ENCODE results near the gene PDS5B.

DNA sequence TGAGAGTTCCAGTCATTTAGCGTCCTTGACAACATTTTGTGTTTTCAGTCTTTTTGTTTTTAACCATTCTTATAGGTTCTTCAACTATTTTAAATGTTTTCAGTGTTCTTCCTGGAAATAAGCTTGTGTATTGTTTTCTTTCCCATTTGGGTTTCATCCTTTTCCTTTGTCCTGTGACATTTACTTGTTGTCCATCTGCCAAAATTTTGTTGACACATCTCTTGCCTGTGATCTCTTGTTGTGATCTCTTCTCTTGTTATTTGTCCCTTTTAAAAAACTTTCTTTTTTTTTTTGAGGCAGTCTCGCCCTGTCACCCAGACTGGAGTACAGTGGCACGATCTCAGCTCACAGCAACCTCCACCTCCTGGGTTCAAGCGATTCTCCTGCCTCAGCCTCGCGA, 96.5 kb downstream of the PDS5B start:
- TF ChIP-seq, protein P1, sequence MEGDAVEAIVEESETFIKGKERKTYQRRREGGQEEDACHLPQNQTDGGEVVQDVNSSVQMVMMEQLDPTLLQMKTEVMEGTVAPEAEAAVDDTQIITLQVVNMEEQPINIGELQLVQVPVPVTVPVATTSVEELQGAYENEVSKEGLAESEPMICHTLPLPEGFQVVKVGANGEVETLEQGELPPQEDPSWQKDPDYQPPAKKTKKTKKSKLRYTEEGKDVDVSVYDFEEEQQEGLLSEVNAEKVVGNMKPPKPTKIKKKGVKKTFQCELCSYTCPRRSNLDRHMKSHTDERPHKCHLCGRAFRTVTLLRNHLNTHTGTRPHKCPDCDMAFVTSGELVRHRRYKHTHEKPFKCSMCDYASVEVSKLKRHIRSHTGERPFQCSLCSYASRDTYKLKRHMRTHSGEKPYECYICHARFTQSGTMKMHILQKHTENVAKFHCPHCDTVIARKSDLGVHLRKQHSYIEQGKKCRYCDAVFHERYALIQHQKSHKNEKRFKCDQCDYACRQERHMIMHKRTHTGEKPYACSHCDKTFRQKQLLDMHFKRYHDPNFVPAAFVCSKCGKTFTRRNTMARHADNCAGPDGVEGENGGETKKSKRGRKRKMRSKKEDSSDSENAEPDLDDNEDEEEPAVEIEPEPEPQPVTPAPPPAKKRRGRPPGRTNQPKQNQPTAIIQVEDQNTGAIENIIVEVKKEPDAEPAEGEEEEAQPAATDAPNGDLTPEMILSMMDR (IDR thresholded peaks at IDR 0.05) = no peak
- TF ChIP-seq EZH2 (IDR thresholded peaks at IDR 0.05; ENCODE audit: borderline replicate concordance, insufficient read depth, low read depth, low read length, poor library complexity, severe bottlenecking) = no peak

Data from B cell (primary cell).